ENCODE data around the gene MARS1.

- TF ChIP-seq CTCF (IDR thresholded peaks at IDR 0.05; ENCODE audit: insufficient read depth, low read depth, low read length) (no peak), EZH2 (IDR thresholded peaks at IDR 0.05; ENCODE audit: insufficient read depth, low read length) (no peak)
Measured at GRCh38 chr12:57485695-57486094, 2.2 kb upstream of the MARS1 start.
